H9 (cell line): ENCODE measurements around the gene KRT35. TPM values are rescaled to one million over a fixed set of nuclear protein-coding genes. Genes with fewer than 3 reads are reported as not detected.

Experiments used
- DNase-seq: peaks from one replicate; pipeline ENCODE4 v3.0.0-alpha.2; 2017
- H2AFZ ChIP-seq: one replicate; pipeline ENCODE4 v1.6.1; 2013; ENCODE audit warnings: mild to moderate bottlenecking, low read length, control low read depth, moderate library complexity
- H2AK5ac ChIP-seq: 2 replicates; pipeline ENCODE4 v1.6.1; 2013; ENCODE audit warnings: low read length, control low read depth, mixed read lengths; ENCODE audit not compliant: insufficient read length
- H2BK120ac ChIP-seq: one replicate; pipeline ENCODE4 v1.6.1; 2013; ENCODE audit warnings: low read depth, mild to moderate bottlenecking, low read length, control low read depth, inconsistent platforms; ENCODE audit not compliant: poor library complexity, severe bottlenecking
- H2BK12ac ChIP-seq: 2 replicates; pipeline ENCODE4 v1.6.1; 2013; ENCODE audit warnings: low read length, control low read depth, mixed read lengths, low read depth; ENCODE audit not compliant: insufficient read length
- H2BK15ac ChIP-seq: 2 replicates; pipeline ENCODE4 v1.6.1; 2013; ENCODE audit warnings: low read depth, low read length, control low read depth
- H2BK20ac ChIP-seq: one replicate; pipeline ENCODE4 v1.6.1; 2013; ENCODE audit warnings: low read depth, mild to moderate bottlenecking, low read length, control low read depth, inconsistent platforms; ENCODE audit not compliant: poor library complexity, severe bottlenecking
- H2BK5ac ChIP-seq: 2 replicates; pipeline ENCODE4 v1.6.1; 2013; ENCODE audit warnings: low read length, control low read depth, mixed read lengths; ENCODE audit not compliant: insufficient read length
- H3K14ac ChIP-seq: 2 replicates; pipeline ENCODE4 v1.6.1; 2013; ENCODE audit warnings: low read length, control low read depth; ENCODE audit not compliant: insufficient read depth
- H3K18ac ChIP-seq: 2 replicates; pipeline ENCODE4 v1.6.1; 2013; ENCODE audit warnings: low read depth, mild to moderate bottlenecking, mixed read lengths, low read length, control low read depth; ENCODE audit not compliant: insufficient read length
- H3K23ac ChIP-seq: 2 replicates; pipeline ENCODE4 v1.6.1; 2013; ENCODE audit warnings: low read length, control low read depth, mixed read lengths, low read depth; ENCODE audit not compliant: insufficient read length
- H3K23me2 ChIP-seq: 2 replicates; pipeline ENCODE4 v1.6.1; 2013; ENCODE audit warnings: low read depth, mild to moderate bottlenecking, mixed read lengths, low read length, control low read depth; ENCODE audit not compliant: insufficient read length, poor library complexity, severe bottlenecking
- H3K27ac ChIP-seq: 2 replicates; pipeline ENCODE4 v1.5.1; 2013; ENCODE audit warnings: low read length, control low read depth, mixed read lengths, low read depth; ENCODE audit not compliant: insufficient read length
- H3K27me3 ChIP-seq: 2 replicates; pipeline ENCODE4 v1.6.1; 2013; ENCODE audit warnings: low read length, control low read depth, inconsistent platforms; ENCODE audit not compliant: insufficient read depth
- H3K4ac ChIP-seq: 2 replicates; pipeline ENCODE4 v1.6.1; 2013; ENCODE audit warnings: low read depth, mild to moderate bottlenecking, control low read depth, inconsistent platforms, low read length, moderate library complexity
- H3K4me1 ChIP-seq: 2 replicates; pipeline ENCODE4 v1.6.1; 2013; ENCODE audit warnings: low read length, control low read depth, inconsistent platforms; ENCODE audit not compliant: insufficient read depth
- H3K4me2 ChIP-seq: 2 replicates; pipeline ENCODE4 v1.6.1; 2013; ENCODE audit warnings: low read length, control low read depth, mixed read lengths; ENCODE audit not compliant: insufficient read length, insufficient read depth
- H3K56ac ChIP-seq: 2 replicates; pipeline ENCODE4 v1.6.1; 2013; ENCODE audit warnings: low read depth, mild to moderate bottlenecking, mixed read lengths, low read length, control low read depth; ENCODE audit not compliant: insufficient read length
- H3K79me1 ChIP-seq: 2 replicates; pipeline ENCODE4 v1.6.1; 2013; ENCODE audit warnings: low read depth, mild to moderate bottlenecking, moderate library complexity, low read length, control low read depth, inconsistent platforms; ENCODE audit not compliant: insufficient read depth, poor library complexity, severe bottlenecking
- H3K79me2 ChIP-seq: 2 replicates; pipeline ENCODE4 v1.6.1; 2013; ENCODE audit warnings: low read length, control low read depth, inconsistent platforms; ENCODE audit not compliant: insufficient read depth
- H3K9ac ChIP-seq: 2 replicates; pipeline ENCODE4 v1.6.1; 2013; ENCODE audit warnings: low read length, control low read depth, mixed read lengths; ENCODE audit not compliant: insufficient read length; ENCODE audit errors: extremely low read depth
- H3K9me3 ChIP-seq: one replicate; pipeline ENCODE4 v1.6.1; 2013; ENCODE audit warnings: low read depth, low read length, inconsistent platforms; ENCODE audit not compliant: control insufficient read depth
- H3T11ph ChIP-seq: one replicate; pipeline ENCODE4 v1.6.1; 2013; ENCODE audit warnings: mild to moderate bottlenecking, low read length, control low read depth, inconsistent platforms
- H4K20me1 ChIP-seq: one replicate; pipeline ENCODE4 v1.6.1; 2013; ENCODE audit not compliant: control insufficient read depth, insufficient read length, insufficient read depth
- H4K5ac ChIP-seq: 2 replicates; pipeline ENCODE4 v1.6.1; 2013; ENCODE audit warnings: low read depth, mild to moderate bottlenecking, mixed read lengths, low read length, control low read depth; ENCODE audit not compliant: insufficient read length
- H4K8ac ChIP-seq: replicated peaks from 2 replicates; pipeline ENCODE4 v1.6.1; 2013; ENCODE audit warnings: low read length, control low read depth, mixed read lengths, low read depth; ENCODE audit not compliant: insufficient read length
- H4K91ac ChIP-seq: 2 replicates; pipeline ENCODE4 v1.6.1; 2013; ENCODE audit warnings: low read depth, mild to moderate bottlenecking, moderate library complexity, mixed read lengths, low read length, control low read depth; ENCODE audit not compliant: insufficient read length
- H3K27ac Mint-ChIP-seq, 3 experiments: 2 replicates in 2 of 3; 3 replicates in 1 of 3; pipeline ENCODE4 v1.8.0; 2020 to 2021; ENCODE audit warnings: mixed read lengths in 3 of 3, mild to moderate bottlenecking in 1 of 3, moderate library complexity in 1 of 3
- H3K27me3 Mint-ChIP-seq: 2 replicates; pipeline ENCODE4 v1.8.0; 2021; ENCODE audit warnings: low read depth, mild to moderate bottlenecking, moderate library complexity, mixed read lengths
- H3K36me3 Mint-ChIP-seq, 3 experiments: 2 replicates in 2 of 3; 3 replicates in 1 of 3; pipeline ENCODE4 v1.8.0; 2020 to 2021; ENCODE audit warnings: low read depth in 3 of 3, mixed read lengths in 3 of 3; ENCODE audit not compliant: insufficient read depth in 1 of 3
- H3K4me1 Mint-ChIP-seq, 2 experiments: 2 replicates each; pipeline ENCODE4 v1.8.0; 2020; ENCODE audit warnings: mixed read lengths in 2 of 2
- H3K4me3 Mint-ChIP-seq, 2 experiments: 2 replicates in 1 of 2; 3 replicates in 1 of 2; pipeline ENCODE4 v1.8.0; 2020 to 2021; ENCODE audit warnings: mild to moderate bottlenecking in 2 of 2, mixed read lengths in 2 of 2, moderate library complexity in 1 of 2
- H3K9me3 Mint-ChIP-seq, 2 experiments: 2 replicates in 1 of 2; 3 replicates in 1 of 2; pipeline ENCODE4 v1.8.0; 2020; ENCODE audit warnings: mild to moderate bottlenecking in 2 of 2, mixed read lengths in 2 of 2, moderate library complexity in 1 of 2
- WGBS: extraction: QIAGEN DNeasy Blood & Tissue Kit; methylation state at CpG from one replicate; pipeline ENCODE4 v1.1.7; 2013; ENCODE audit warnings: missing lambda C conversion rate, low lambda C conversion rate, mixed read lengths; ENCODE audit not compliant: insufficient read length; ENCODE audit errors: extremely low coverage; 5-methylcytosine and 5-hydroxymethylcytosine counted together
- total RNA-seq: library from RNA; stranded (reverse); gene quantifications from 2 replicates; pipeline ENCODE4 v1.2.1, GENCODE V29; 2021
- TF ChIP-seq, protein P1 (sequence below): fragments of 200-600 bp; sonication (generic); conservative IDR thresholded peaks from 3 replicates; pipeline ENCODE4 v1.8.0; 2021; ENCODE audit warnings: antibody characterized with exemption, mild to moderate bottlenecking

KRT35 gene
- total RNA-seq, 1 experiment from 2014 or later, result not detected

DNA sequence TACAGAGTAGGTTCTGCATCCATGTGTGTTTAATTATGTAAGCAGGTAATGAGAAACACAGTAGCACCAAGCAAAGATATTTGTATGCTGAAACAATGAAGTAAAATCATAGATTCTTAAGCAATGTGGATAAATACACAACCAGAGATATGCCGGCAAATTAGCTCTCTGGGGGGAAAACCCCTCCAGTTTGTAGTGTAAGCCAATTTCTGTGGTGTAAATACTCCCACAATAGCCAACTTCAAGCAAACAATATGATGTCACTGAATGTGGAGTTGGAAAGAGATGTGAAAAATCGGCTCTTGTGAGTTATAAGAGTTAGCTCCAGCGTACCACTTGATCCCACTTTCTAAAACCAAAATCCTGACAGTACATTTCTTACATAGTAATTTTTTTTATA, 36.3 kb downstream of the KRT35 start:
- no peak overlapping the region for H3K56ac ChIP-seq
- H3K14ac ChIP-seq, result no peak overlapping the region
- H3K23me2 ChIP-seq, result no peaks in the 10 kb centered on the region
- H4K8ac ChIP-seq, result no peak overlapping the region
- H3K4me3 Mint-ChIP-seq, result no peak overlapping the region
- no peak overlapping the region for H2BK5ac ChIP-seq
- no peak overlapping the region for H2AK5ac ChIP-seq
- H3K27ac Mint-ChIP-seq, result no peak overlapping the region; a peak in 1 of 7 replicates
- peaks cover 6% of the 10 kb centered on the region in 2 experiments for H3K4me1 Mint-ChIP-seq
- H2BK15ac ChIP-seq, result no peak overlapping the region
- no peak overlapping the region for H3K4ac ChIP-seq
- TF ChIP-seq, protein P1, sequence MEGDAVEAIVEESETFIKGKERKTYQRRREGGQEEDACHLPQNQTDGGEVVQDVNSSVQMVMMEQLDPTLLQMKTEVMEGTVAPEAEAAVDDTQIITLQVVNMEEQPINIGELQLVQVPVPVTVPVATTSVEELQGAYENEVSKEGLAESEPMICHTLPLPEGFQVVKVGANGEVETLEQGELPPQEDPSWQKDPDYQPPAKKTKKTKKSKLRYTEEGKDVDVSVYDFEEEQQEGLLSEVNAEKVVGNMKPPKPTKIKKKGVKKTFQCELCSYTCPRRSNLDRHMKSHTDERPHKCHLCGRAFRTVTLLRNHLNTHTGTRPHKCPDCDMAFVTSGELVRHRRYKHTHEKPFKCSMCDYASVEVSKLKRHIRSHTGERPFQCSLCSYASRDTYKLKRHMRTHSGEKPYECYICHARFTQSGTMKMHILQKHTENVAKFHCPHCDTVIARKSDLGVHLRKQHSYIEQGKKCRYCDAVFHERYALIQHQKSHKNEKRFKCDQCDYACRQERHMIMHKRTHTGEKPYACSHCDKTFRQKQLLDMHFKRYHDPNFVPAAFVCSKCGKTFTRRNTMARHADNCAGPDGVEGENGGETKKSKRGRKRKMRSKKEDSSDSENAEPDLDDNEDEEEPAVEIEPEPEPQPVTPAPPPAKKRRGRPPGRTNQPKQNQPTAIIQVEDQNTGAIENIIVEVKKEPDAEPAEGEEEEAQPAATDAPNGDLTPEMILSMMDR, result no peak
- H4K20me1 ChIP-seq, result no peaks in the 10 kb centered on the region
- H2BK20ac ChIP-seq, result no peak overlapping the region
- no peaks in the 10 kb centered on the region for H3K79me2 ChIP-seq
- no peak overlapping the region for H2BK12ac ChIP-seq
- no peaks in the 10 kb centered on the region for H3K27me3 ChIP-seq
- H3K23ac ChIP-seq, result no peak overlapping the region
- no peaks in the 10 kb centered on the region for H3K79me1 ChIP-seq
- no peak overlapping the region for H2AFZ ChIP-seq
- no peak overlapping the region for H3K4me2 ChIP-seq
- no peak overlapping the region for H3T11ph ChIP-seq
- no peak overlapping the region for H3K18ac ChIP-seq
- no peak overlapping the region for H4K5ac ChIP-seq
- no peaks in the 10 kb centered on the region for H3K9me3 ChIP-seq
- no peaks in the 10 kb centered on the region; a peak in 1 of 7 replicates for H3K36me3 Mint-ChIP-seq
- H3K4me1 ChIP-seq, result no peaks in the 10 kb centered on the region
- no peaks in the 10 kb centered on the region; a peak in 1 of 5 replicates for H3K9me3 Mint-ChIP-seq
- H3K9ac ChIP-seq, result no peak overlapping the region
- H3K27ac ChIP-seq, result no peak overlapping the region
- no peak overlapping the region for H2BK120ac ChIP-seq
- H4K91ac ChIP-seq, result no peak overlapping the region
- peaks cover 21% of the 10 kb centered on the region for H3K27me3 Mint-ChIP-seq
- no CpG with 5 or more reads among the region's 3 CpGs for WGBS
- no peak for DNase-seq
